Suppressor macrophage treated with lipopolysaccharide for 1 hour (primary cell): ENCODE data around the gene RBBP6.
A peak's percentile ranks its signal among the peaks of the same experiment; 100 is the strongest.

Source experiments
- DNase-seq, 3 donors: peaks; one replicate each; pipeline ENCODE4 v3.0.0-alpha.2; 2020 to 2022

The RBBP6 gene

DNA sequence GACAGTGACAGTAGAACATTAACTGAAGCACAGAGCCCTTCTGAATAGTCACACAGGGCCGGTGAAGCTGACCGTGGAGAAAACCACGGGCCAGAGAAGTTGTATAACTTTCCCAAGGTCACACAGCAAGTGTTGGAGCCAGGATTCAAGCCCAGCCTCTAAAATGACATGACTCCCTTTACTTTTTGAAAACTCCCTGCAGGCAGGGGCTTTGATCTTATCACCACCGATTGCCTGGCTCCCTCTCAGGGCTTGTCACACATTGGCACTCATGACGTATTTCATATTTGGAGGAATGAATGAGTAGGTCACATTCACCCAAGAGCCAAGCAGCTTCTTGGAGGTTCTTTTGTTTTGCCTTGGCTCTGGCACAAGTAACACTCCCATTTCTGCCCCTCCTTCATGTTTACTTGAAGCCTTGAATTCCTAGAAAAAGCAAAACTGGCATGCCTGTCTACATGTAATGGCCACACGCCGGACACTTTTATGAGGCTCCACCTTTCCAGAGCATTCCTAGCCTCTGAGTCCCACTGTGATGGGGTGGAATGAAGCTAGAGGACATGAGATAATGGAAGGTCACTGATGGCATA, 13.3 kb upstream of the RBBP6 start:
- peak in 1 of 3 donors; percentile 20 for DNase-seq

DNA sequence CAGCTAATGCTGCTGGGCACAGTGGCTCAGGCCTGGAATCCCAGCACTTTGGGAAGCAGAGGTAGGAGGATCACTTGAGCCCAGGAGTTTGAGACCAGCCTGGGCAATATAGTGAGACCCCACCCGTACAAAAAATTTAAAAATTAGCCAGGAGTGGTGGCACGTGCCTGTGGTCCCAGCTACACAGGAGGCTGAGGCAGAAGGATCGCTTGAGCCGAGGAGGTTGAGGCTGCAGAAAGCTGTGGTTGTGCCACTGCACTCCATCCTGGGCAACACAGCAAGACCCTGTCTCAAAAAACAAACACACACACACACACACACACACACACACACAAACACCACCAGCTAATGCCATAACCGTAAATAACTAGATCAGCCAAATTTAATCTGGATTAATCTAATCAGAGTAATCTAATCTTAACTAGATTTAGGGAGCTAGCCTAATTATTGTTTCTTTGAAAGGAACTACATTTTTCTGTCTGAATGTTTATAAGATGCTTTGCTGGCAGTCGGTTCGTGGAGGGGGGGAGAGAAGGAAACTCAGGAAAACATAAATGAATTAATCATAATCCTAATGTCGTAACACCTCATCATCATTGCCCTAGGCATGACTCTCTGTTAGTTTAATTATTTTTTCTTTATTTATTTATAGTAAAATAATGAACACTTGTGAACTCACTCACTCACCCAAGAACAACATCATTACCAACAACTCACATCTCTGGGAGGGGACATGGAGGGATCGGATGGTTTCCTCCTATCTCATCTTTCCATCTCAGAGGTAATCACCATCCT, 12.5 kb upstream of the RBBP6 start:
- DNase-seq = peak; percentile 35 to 78 (median 62)

DNA sequence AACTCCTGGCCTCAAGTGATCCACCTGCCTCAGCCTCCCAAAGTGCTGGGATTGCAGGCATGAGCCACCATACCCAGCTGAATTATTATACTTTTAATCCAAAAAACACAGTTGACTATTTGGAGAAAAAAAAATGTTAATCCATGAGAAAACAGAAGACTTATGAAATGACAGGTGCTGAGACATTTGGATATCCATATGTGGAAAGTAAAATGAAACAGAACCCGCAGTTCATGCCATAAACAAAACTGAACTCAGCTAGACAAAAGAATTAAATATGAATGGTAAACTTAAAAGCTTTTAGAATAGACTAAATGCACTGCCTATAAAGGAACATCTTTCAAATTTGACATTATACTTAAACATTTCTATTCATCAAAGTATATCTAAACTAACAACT, 8.2 kb upstream of the RBBP6 start:
- no peak for DNase-seq

DNA sequence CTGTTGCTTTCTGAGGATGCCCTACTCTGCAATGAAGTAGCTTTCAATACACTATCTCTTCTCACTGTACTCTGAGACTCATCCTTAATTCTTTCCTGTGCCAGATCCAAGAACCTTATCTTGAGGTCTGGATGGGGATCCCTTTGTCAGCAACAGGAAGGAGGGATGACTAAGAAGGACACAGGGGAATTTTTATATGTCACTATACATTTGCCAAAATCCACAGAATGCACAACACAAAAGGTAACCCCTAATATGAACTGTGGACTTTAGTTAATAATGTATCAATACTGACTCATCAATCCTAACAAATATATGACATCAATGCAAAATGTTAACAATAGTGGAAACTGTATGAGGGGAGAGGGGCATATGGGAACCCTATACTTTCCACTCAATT, 4.7 kb upstream of the RBBP6 start:
- peak; percentile 46 to 64 (median 62) for DNase-seq

DNA sequence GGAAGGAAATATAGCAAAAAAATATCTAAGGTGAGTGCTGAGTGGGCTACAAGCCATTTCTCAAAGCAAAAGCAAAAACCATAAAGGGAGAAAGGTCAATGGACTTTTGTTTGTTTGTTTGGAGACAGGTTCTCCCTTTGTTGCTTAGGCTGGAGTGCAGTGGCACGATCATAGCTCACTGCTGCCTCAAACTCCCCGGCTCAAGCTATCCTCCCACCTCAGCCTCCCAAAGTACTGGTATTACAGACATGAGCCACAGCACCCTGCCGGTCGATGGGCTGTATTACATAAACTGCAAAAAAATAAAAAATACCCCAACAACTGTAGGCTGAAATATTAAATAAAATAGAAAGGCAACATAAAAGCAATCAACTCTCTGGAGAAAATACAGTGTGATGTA, 3.5 kb upstream of the RBBP6 start:
- DNase-seq = no peak

DNA sequence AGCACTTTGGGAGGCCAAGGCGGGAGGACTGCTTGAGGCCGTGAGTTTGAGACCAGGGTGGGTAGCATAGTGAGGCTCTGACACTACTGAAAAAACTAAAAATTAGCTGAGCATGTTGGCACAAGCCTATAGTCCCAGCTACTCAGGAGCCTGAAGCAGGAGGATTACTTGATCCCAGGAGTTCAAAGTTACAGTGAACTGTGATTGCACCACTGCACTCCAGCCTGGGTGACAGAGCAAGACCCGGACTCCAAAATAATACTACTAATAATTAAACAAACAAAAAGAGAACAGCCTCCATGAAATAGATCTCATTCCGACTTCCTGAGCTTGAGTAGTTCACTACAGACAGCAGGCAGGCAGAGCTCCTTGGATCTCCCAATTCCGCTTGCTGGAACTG, 2.7 kb upstream of the RBBP6 start:
- no peak for DNase-seq

DNA sequence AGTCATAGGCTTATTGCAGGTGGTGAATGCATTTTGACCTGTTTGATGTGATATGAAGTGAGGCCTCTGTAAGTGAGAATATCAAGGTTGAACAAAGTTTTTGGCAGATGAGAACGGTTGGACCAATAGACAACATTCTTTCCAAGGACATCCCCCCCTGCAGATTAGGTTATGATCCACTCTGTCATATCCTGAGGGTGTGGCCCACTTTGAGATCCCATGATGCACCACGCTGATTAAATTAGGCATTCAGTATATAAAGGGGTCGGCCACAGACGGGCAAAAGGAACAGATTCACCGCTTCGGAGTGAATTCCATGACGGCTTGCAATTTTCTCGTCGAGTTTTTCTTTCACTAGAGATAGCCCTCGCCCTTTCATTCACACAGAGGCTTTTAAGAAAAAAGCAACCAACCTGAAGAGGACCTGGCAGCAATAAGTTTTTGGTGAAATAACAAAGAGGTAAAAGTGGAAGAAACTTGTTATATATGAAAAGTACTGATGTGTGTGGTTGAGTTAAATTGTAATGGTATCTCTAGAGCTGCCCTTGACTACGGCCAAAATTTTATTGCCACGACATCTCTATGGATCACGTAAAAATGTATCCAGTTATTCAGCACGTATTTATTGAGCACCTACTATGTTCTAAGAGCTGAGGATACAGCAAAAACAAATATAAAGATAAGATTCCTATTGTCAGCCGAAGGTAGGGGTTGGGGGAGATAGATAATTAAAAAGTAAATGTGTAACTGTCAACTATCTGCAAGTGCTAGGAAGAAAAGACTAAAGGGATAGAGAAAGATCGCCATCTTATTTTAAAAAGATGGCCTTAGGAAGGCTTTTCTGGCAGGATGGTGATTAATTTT, 1.7 kb upstream of the RBBP6 start:
- DNase-seq = no peak

DNA sequence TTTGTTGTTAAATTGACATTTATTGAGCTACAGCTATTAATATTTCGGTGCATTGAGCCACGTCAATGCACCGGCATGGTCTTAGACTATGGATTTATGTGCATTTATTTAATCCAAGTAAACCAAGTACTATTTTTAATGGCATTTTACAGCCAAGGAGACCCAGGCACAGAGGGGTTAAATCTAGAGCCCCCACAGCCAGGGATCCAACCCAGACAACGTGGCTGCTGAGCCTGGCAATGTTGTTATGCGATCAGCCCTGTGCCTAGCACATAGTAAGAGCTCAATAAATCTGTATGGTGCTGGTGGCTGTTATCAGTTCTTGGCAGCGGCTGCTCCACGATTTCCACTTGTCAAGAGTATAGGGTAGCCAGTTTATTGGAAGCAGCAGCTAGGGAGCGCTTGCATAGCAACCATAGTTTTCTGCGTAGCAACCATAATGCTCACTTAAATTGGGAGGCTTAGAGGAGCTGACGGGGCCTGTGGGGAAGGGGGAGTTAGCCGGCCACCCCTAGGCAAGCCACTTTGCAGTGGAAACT, 541 bp upstream of the RBBP6 start:
- peak in 1 of 3 donors; percentile 75 for DNase-seq

DNA sequence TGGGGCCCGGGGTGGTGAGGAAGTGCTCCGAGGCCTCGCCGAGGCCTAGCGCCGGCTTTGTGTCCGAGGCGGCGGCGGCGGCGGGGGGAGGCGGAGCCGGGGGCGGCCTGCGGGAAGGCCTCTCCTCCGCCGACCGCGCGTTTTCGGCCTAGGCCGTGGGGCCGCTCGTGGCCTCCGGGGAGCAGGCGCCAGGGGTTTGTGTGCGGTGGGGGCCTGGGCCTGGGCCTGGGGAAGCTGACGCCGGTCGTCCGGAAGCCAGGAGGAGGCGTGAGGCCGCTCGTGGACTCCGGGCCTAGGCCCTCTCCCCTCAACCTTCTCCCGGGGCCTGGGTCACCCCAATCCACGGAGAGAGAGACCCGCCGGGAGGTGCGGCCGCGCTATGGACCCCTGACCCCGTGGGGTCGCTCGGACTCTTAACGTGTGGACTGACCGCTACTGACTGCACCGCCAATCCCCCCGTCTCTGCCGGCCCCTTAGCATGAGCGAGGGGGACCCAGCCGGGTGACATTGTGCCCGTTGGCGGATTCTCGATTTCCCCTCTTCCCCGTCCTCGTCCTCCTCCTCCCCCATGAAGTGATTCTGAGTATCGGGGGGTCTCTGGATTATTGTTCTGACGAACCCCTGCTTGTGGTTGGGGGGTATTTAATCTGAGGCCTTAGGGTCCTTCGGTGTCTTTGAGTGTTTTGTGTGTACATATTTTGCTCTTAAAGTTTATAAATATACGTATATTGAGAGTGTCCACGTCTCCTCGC, 660 bp downstream of the RBBP6 start:
- peak; percentile 70 to 88 (median 76) for DNase-seq

DNA sequence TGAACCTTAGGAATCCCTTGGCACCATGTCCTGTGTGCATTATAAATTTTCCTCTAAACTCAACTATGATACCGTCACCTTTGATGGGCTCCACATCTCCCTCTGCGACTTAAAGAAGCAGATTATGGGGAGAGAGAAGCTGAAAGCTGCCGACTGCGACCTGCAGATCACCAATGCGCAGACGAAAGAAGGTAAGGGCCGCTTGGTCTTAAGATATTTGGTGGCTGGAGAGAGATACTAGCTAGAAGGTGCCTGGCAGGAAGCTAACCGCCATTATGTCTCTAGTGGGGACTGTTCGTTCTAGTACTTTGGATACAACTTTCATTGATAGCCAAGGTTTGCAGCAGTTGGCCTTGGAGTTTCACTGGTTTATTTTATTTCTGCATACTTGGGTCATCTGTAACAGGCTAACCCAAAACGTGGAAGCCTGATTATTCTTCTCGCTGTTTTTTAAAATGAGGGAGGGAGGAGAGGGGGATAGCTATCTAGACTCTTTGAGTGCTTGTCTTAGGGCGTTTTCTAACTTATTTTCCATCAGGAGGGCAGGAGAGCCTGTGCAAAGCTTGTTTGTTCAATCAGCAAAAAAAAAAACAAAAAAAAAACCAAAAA, 1.3 kb downstream of the RBBP6 start:
- DNase-seq = peak in 1 of 3 donors; percentile 40

DNA sequence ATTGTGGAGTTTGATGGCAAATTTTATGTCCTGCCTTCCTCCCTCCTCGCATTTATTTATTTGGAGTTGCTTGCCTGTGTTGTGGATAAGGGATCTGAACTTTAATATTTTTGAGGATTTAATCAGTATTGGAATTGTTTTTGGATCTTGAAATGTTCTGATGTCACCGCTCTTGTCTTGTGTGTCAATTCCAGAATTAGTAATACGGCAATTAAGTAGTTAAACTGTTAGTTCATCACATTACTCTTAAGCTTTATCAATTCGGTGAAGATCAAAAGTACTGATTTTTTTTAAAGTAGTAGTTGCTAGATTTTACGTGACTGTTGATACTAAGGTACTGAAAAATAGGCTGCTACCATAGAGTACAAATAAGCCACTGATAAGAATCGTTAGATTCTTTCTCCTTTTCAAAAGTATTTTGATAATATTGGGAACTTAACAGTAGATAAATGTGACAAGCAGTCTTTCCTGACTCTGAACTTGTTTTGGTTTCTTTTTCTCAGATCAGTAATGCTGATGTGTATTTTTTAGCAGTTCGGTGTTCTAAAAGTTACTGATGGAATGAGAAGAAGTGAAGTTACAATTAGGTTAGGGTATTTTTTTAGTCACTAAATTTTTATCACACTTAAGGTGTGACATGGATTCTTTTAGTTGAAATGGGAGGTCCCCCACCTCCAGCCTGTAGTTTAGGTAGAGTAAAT, 2.0 kb downstream of the RBBP6 start:
- peak in 1 of 3 donors; percentile 50 for DNase-seq

DNA sequence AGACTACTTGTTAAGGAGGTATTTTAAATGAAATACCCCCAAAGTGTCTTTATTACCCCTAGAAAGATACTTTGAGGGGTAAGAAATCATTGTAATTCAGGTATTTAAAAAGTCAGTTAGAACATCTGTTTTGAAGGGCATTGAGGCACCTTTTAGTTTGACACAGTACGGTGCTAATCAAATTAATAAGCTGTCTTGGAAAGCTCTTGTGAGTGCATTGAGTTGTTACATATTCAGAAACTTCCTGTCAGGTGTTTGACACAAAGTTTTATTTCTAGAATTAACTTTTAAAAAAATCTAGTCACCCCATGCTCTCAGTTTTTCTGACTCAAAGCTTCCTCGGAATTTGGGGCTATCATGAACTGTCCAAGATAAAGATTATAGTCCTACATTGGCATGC, 4.6 kb downstream of the RBBP6 start:
- no peak for DNase-seq

DNA sequence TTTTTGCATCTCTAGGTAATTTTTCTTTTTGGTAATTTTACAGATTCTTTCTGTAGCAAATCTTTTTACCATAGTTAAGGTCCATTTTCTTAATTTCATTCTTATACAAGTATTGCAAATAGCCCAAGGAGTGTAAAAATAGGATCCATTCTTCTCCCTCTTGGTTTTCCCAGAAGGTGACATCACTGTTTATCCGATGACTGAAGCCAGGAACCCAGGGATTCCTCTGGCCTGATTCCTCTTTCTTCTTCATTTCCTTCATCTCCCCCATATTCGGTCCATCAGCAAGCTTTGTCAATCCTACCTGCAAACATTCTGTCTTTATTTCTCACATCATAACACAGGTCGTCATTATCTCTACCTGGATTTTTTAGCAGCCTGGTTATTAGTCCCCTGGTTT, 5.3 kb downstream of the RBBP6 start:
- DNase-seq = no peak

DNA sequence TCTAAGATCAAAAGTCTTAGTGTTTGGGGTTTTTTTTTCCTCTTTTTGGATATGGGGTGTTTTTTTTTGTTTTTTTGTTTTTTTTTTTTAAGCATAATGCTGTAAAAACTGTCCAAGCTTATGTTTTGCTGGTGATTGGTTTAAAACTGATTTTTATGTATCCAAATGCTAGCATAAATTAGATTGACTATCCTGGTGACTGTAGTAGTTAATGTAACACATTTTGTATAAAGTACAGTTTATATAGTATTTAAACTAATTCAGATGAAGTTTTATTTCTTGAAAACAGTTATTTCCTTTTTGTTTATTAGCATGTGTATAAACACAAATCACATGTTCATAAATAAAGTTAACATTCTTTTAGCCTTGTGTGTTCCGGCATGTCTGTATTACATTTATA, 10.9 kb downstream of the RBBP6 start:
- DNase-seq = no peak

DNA sequence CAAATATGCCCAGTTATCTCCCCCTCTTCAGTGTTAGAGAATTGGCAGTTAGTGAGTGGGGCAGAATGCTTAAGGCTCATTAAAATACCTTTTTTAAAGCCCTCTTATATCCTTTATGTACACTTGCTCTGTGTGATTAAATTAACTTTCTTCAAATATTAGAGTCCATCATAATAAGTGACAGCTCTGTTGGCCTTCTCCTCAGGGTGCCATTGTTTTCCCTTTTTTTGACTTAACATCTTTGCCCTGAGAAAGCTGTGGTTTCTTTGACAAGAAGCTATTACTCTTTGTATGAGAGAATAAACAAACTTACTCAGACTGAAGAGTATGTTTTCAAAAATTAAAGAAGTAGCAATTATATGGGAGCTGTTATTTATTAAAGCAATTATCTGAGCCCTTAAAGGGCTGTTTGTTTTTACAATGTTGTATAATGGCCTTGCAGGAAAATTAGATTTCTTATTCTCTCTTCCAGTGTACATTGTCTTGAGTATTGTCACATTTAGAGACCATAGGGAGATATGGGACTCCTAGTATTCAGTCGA, 13.4 kb downstream of the RBBP6 start:
- DNase-seq = no peak

DNA sequence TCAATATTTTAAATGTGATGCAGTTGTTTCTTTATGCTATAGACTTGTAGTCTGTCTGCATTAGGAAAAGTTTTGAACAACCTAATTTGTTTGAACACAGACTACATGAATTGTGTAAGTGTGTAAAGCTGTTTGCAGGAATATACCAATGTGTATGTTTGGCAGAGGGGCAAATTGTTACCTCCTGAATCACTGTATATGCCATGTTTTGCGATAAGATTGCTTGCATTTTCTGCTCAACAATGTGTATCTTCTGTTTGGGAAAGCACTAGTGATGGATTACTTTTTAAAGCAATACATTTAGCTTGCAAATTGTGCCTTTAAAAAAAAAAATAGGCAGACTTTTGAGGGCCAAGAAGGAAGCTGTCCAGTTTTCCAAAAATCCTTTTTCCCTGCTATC, 14.6 kb downstream of the RBBP6 start:
- DNase-seq = no peak

DNA sequence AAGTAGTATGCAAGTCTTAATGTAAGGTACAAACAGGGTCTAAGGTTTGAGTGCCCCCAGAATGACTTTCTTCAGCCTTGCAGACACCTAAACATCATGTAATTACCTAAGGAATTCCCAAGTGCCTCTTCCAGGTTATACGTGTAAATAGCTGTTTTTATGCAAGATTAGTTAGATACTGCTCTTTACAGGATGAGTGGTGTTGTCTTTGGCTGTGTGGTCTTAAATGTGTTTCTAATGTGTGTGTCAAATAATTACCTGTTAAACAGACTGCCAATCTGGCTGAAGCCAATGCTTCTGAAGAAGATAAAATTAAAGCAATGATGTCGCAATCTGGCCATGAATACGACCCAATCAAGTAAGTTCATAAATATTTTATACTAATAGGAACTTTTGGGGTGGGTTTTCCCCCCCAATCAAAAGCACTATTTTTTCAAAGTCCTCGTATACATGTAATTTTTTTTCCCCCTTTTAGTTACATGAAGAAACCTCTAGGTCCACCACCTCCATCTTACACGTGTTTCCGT, 16.0 kb downstream of the RBBP6 start:
- DNase-seq = no peak

DNA sequence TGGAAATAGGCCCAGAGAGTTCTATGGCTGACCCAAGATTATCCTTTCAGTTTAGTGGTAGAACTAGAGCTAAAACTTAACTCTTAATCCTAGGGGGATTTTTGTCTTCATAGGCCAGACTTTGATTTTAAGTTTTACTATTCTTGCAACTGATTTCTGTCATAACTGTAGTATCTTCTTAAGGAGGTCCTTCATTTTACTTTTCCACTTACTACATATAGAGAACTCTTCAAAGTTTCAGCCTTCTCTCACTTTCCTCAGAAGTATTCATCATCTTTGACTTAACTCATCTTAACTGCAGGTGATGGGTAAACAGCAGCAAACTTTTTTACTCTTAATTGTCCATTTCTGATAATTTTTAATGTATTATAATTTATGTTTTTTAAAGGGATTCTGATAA, 23.4 kb downstream of the RBBP6 start:
- no peak for DNase-seq

DNA sequence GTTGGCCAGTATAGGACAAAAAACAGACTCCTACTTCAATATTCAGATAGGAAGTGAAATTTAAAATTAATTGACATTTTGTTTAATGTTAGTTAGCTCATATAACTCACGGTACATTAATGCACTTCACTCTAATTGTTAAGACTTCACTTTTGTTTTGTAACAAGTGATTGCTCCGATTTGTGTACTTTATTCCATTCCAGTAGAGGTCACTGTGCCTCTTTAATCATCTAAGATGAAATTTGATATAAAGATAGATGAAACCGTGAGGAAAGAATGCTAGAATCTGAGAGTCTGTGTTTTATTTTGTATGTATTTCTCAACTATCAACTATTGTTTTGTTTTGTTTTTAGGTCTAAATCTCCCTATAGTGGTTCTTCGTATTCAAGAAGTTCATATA, 29.0 kb downstream of the RBBP6 start:
- peak in 1 of 3 donors; percentile 15 for DNase-seq

DNA sequence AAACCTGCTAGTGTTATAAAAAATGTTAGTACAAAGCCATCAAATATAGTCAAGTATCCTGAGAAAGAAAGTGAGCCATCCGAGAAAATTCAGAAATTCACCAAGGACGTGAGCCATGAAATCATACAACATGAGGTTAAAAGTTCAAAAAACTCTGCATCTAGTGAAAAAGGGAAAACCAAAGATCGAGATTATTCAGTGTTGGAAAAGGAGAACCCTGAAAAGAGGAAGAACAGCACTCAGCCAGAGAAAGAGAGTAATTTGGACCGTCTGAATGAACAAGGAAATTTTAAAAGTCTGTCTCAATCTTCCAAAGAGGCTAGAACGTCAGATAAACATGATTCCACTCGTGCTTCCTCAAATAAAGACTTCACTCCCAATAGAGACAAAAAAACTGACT, 31.7 kb downstream of the RBBP6 start:
- peak; percentile 21 to 54 (median 53) for DNase-seq

DNA sequence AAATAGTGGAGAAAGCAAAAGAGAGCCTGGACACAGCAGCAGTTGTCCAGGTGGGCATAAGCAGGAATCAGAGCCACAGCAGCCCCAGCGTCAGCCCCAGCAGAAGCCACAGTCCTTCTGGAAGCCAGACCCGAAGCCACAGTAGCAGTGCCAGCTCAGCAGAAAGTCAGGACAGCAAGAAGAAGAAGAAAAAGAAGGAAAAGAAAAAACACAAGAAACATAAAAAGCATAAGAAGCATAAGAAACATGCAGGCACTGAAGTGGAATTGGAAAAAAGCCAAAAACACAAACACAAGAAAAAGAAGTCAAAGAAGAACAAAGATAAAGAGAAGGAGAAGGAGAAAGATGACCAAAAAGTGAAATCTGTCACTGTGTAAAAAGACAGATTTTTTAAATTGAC, 32.7 kb downstream of the RBBP6 start:
- DNase-seq = no peak
